Astrocyte (in vitro differentiated cells and primary cell): Measurements from ENCODE around the gene ENOX1. TPM values are rescaled to one million over a fixed set of nuclear protein-coding genes. Genes with fewer than 3 reads are reported as not detected.

Source experiments
- DNase-seq: peaks from one replicate; pipeline ENCODE4 v3.0.0-alpha.2; 2010; ENCODE audit warnings: low read depth
- FAIRE-seq: peaks from 2 replicates; lab custom pipeline; 2011; peaks lifted over from hg19 to GRCh38; lab: Jason Lieb, UNC
- H2AFZ ChIP-seq: 2 replicates; pipeline ENCODE4 v1.6.0; 2012; ENCODE audit warnings: low read depth, low read length, inconsistent platforms
- H3K27ac ChIP-seq: 2 replicates; pipeline ENCODE4 v1.5.1; 2011; ENCODE audit warnings: low read depth, low read length, inconsistent platforms
- H3K27me3 ChIP-seq: 2 replicates; pipeline ENCODE4 v1.6.0; 2011; ENCODE audit warnings: low read length, inconsistent platforms; ENCODE audit not compliant: insufficient read depth
- H3K36me3 ChIP-seq: 2 replicates; pipeline ENCODE4 v1.5.1; 2011; ENCODE audit warnings: low read length, inconsistent platforms; ENCODE audit not compliant: insufficient read depth
- H3K4me1 ChIP-seq: 2 replicates; pipeline ENCODE4 v1.5.1; 2011; ENCODE audit warnings: low read length, inconsistent platforms; ENCODE audit not compliant: insufficient read depth
- H3K4me2 ChIP-seq: 2 replicates; pipeline ENCODE4 v1.6.0; 2012; ENCODE audit warnings: low read length, inconsistent platforms
- H3K4me3 ChIP-seq: 2 replicates; pipeline ENCODE4 v1.5.1; 2011; ENCODE audit warnings: low read depth, mild to moderate bottlenecking, low read length, inconsistent platforms; ENCODE audit not compliant: insufficient read depth
- H3K79me2 ChIP-seq: 2 replicates; pipeline ENCODE4 v1.6.0; 2012; ENCODE audit warnings: mild to moderate bottlenecking, low read length, inconsistent platforms; ENCODE audit not compliant: insufficient read depth
- H3K9ac ChIP-seq: 2 replicates; pipeline ENCODE4 v1.6.0; 2012; ENCODE audit warnings: mild to moderate bottlenecking, low read length, inconsistent platforms
- H3K9me3 ChIP-seq: 2 replicates; pipeline ENCODE4 v1.5.1; 2012; ENCODE audit warnings: low read depth, mild to moderate bottlenecking, low read length, inconsistent platforms; ENCODE audit not compliant: insufficient read depth
- H4K20me1 ChIP-seq: 2 replicates; pipeline ENCODE4 v1.6.0; 2012; ENCODE audit warnings: low read length, inconsistent platforms; ENCODE audit not compliant: insufficient read depth
- H3K27ac Mint-ChIP-seq: one replicate; pipeline ENCODE4 v1.8.0; 2021; ENCODE audit warnings: mild to moderate bottlenecking, mixed read lengths; ENCODE audit not compliant: unreplicated experiment
- H3K27me3 Mint-ChIP-seq: one replicate; pipeline ENCODE4 v1.8.0; 2021; ENCODE audit warnings: low read depth, mixed read lengths; ENCODE audit not compliant: unreplicated experiment
- H3K36me3 Mint-ChIP-seq: one replicate; pipeline ENCODE4 v1.8.0; 2021; ENCODE audit warnings: low read depth, mixed read lengths; ENCODE audit not compliant: unreplicated experiment
- H3K4me1 Mint-ChIP-seq: one replicate; pipeline ENCODE4 v1.8.0; 2021; ENCODE audit warnings: low read depth, mixed read lengths; ENCODE audit not compliant: unreplicated experiment
- H3K4me3 Mint-ChIP-seq: one replicate; pipeline ENCODE4 v1.8.0; 2021; ENCODE audit warnings: mild to moderate bottlenecking, moderate library complexity, mixed read lengths; ENCODE audit not compliant: unreplicated experiment
- H3K9me3 Mint-ChIP-seq: one replicate; pipeline ENCODE4 v1.8.0; 2021; ENCODE audit warnings: mild to moderate bottlenecking, mixed read lengths; ENCODE audit not compliant: unreplicated experiment
- CTCF ChIP-seq: IDR thresholded peaks from 2 replicates; pipeline ENCODE4 v1.5.1; 2011; ENCODE audit warnings: low read depth, mild to moderate bottlenecking, inconsistent platforms, low read length, moderate library complexity; ENCODE audit not compliant: insufficient read depth
- EZH2 ChIP-seq: IDR thresholded peaks from 2 replicates; pipeline ENCODE4 v1.6.1; 2012; ENCODE audit warnings: mild to moderate bottlenecking, low read length, inconsistent platforms; ENCODE audit not compliant: insufficient read depth
- total RNA-seq: library from RNA; stranded (reverse); gene quantifications from 2 replicates; pipeline ENCODE4 v1.2.1, GENCODE V29; 2021

ENOX1 gene
- total RNA-seq, 1 donor from 2014 or later: 2.3 TPM

GRCh38 chr13:43731296-43731695, 55.5 kb downstream of the ENOX1 start:
- H3K9me3 ChIP-seq: no peaks in the 10 kb centered on the region
- no peak overlapping the region for H3K9ac ChIP-seq
- H3K4me3 ChIP-seq: no peak overlapping the region
- no peak overlapping the region for H2AFZ ChIP-seq
- H4K20me1 ChIP-seq: no peaks in the 10 kb centered on the region
- no peak overlapping the region for H3K27ac Mint-ChIP-seq
- DNase-seq (no peak), FAIRE-seq (no peak)
- H3K9me3 Mint-ChIP-seq: no peaks in the 10 kb centered on the region
- H3K27ac ChIP-seq: no peak overlapping the region
- H3K36me3 ChIP-seq: no peaks in the 10 kb centered on the region
- H3K4me3 Mint-ChIP-seq: no peak overlapping the region
- H3K4me2 ChIP-seq: no peak overlapping the region
- peaks cover 2% of the 10 kb centered on the region for H3K27me3 ChIP-seq
- H3K27me3 Mint-ChIP-seq: no peaks in the 10 kb centered on the region
- H3K4me1 ChIP-seq: no peaks in the 10 kb centered on the region
- TF ChIP-seq EZH2: no peak
- TF ChIP-seq CTCF: no peak
- no peaks in the 10 kb centered on the region for H3K79me2 ChIP-seq
- H3K4me1 Mint-ChIP-seq: peaks cover 19% of the 10 kb centered on the region
- no peaks in the 10 kb centered on the region for H3K36me3 Mint-ChIP-seq

GRCh38 chr13:43730642-43731041, 56.1 kb downstream of the ENOX1 start:
- no peak overlapping the region for H3K4me2 ChIP-seq

More at GRCh38 chr13:43730642-43731041, 56.1 kb downstream of the ENOX1 start:
- H3K4me1 ChIP-seq: no peaks in the 10 kb centered on the region
- H3K27me3 ChIP-seq: peaks cover 2% of the 10 kb centered on the region
- no peak overlapping the region for H3K27ac ChIP-seq
- no peak overlapping the region for H3K4me3 ChIP-seq
- H3K9ac ChIP-seq: no peak overlapping the region
- no peak for DNase-seq
- H3K9me3 ChIP-seq: no peaks in the 10 kb centered on the region
- TF ChIP-seq EZH2 (no peak), CTCF (no peak)
- no peaks in the 10 kb centered on the region for H3K27me3 Mint-ChIP-seq
- H2AFZ ChIP-seq: no peak overlapping the region
- no peaks in the 10 kb centered on the region for H3K9me3 Mint-ChIP-seq
- peaks cover 19% of the 10 kb centered on the region for H3K4me1 Mint-ChIP-seq
- no peak overlapping the region for H3K4me3 Mint-ChIP-seq
- H3K27ac Mint-ChIP-seq: no peak overlapping the region
- H4K20me1 ChIP-seq: no peaks in the 10 kb centered on the region
- no peaks in the 10 kb centered on the region for H3K36me3 Mint-ChIP-seq
- FAIRE-seq: no peak
- no peaks in the 10 kb centered on the region for H3K79me2 ChIP-seq
- H3K36me3 ChIP-seq: no peaks in the 10 kb centered on the region
